GM18907 (cell line): ENCODE data around the gene FXYD3.

Source experiments
- ATAC-seq: cut with Tn5 transposase; IDR thresholded peaks from one replicate; pipeline ENCODE4 v1.9.1; 2021; ENCODE audit warnings: mild to moderate bottlenecking, moderate library complexity; ENCODE audit not compliant: unreplicated experiment

FXYD3 gene

DNA sequence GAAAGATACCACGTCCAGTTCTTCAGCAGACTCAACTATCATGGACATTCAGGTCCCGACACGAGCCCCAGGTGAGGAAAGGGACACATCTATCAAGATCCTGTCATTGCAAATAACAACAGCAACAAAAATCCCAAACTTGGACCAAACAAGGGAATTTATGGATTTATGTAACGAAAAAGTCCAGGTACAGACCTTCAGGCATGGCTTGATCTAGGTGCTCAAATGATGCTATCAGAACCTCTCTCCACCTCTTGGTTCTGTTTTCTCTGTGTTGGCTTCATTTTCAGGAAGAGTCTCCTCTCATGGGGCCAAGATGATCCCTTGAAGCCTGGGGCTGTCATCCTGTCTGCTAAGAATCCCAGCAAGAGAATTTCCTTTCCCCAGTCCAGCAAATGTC, 41.8 kb downstream of the FXYD3 start:
- no peak for ATAC-seq

DNA sequence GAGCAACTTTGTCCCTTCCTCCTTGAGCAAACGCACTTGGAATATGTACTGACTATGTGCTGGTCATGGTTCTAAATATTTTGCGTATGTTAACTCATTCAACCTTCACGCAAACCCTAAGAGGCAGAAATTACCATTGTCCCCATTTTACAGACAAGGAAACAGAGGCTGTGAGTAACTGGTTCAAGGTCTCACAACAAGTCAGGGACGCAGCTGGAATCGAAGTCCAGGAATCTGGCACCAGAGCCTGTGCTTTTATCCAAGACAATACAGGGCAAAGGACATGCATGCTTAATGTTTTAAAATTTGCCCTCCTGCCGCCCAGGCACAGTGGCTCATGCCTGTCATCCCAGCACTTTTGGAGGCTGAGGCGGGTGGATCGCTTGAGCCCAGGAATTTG, 44.0 kb downstream of the FXYD3 start:
- ATAC-seq: no peak

GRCh38 chr19:35160629-35161433, 45.2 kb downstream of the FXYD3 start:
- ATAC-seq: no peak

DNA sequence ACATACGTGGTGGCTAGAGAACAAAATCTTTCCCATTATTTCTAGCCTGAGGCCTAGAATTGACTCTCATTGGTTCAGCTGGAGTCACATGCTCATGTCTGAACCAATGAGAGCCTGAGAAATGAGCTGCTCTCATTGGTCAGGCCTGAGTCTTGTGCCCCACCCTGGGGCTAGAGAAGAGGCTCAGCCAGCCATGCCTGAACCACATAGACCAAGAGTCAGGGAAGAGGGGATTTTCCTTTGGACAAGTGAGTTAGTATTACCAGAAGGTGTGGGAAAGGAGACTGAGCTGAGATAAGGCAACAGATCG, 45.8 kb downstream of the FXYD3 start:
- ATAC-seq: no peak

- no peak for ATAC-seq
Observed at GRCh38 chr19:35162471-35163326, 47.1 kb downstream of the FXYD3 start.

- ATAC-seq: no peak
Observed at GRCh38 chr19:35164418-35164817, 48.8 kb downstream of the FXYD3 start.

- ATAC-seq: no peak
Observed at GRCh38 chr19:35165200-35166058, 49.8 kb downstream of the FXYD3 start.

DNA sequence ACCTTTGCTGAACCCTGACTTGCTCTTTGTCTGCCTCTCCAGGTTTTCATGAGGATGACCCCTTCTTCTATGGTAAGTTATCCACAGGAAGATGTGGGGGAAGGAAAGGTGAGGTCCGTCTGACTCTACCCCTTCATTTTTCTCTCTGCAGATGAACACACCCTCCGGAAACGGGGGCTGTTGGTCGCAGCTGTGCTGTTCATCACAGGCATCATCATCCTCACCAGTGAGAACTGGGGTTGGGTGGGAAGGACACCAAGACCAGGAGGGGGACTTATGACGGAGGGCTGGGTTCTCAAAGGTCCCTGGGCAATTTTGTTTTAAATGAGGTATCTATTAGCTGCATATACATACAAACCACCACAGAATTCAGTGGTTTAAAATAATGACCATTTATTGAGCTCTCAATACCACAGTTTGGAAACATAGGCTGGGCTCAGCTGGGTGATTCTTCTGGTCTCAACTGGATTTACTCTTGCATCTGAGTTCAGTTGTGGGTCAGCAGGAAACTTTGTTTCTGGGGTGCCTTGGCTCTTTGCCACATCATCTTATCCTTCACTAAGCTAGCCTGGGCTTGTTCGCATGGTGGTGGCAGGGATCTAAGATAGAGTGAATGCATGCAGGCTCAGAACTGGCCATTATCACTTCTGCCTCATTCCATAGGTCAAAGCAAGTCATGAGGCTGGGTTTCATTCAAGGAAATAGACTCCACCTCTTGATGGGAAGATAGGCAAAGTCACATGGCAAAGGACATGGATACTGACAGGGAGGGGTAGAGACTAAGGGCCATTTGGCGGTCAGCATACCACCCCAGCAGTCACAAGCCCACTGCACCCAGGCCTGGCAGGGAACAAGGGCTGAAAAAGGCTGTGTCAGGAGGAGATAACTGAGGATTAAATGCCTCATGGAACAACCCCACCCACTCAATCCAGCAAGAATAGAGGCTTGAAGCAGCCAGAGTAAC, 50.8 kb downstream of the FXYD3 start:
- no peak for ATAC-seq

DNA sequence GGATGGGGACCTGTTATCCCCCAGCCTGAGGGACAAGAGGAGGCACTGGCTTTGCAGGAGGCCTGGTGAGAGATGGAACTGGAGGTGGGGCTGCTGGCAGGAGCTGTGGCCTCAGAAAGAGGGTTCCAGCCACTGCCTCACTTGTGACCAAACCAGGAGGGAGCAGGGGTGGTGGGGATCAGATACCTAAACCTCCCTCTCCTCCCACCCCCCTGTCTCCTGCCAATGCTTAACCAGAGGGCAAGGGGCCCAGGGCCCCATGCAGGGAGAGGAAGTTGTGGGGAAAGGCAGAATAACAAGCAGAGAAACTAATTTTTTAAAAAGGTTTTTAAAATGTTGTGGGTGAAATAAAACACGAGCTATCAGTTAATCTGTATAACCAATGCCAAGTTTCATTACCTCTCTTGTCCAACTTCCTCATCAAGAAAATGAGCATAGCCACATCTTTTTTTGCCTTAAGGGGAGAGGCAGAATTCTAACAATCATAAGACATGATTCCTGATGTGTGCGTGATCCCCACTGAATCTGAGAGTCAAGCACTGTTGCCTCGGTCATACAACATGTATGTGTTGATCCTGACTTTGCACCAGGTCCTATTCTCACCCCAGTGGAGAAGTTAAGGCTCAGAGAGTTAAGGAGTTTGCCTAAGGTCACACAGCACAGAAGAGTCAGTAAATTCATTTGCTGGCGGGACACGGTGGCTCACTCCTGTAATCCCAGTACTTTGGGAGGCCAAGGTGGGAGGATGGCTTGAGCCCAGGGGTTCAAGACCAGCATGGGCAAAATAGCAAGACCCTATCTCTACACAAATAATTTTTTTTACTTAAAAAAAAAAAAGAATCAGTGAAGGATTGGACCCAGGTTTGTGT, 51.9 kb downstream of the FXYD3 start:
- ATAC-seq: no peak

- ATAC-seq: no peak
Observed at GRCh38 chr19:35168196-35168595, 52.6 kb downstream of the FXYD3 start.

DNA sequence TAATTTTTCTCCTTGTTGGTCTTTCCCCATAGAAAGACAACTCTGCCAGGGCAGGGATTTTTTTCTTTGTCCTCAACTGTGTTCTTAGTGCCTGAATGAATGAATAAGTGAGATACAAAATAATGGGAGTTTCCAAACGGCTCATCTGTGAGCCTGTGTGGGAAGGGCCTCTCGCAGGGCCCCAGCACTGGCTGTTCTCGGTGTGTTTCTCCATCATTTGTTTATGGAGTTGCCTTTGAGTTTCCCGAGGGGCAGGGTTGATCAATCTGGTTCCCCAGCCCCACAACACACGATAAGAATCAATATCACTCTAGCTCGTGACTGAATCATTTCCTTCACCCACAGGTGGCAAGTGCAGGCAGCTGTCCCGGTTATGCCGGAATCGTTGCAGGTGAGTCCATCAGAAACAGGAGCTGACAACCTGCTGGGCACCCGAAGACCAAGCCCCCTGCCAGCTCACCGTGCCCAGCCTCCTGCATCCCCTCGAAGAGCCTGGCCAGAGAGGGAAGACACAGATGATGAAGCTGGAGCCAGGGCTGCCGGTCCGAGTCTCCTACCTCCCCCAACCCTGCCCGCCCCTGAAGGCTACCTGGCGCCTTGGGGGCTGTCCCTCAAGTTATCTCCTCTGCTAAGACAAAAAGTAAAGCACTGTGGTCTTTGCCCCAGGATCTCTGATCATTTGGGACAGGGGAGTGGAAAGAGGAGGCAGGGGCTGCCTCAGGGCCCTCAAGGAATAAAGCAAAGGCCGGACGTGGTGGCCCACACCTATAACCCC, 53.8 kb downstream of the FXYD3 start:
- no peak for ATAC-seq

GRCh38 chr19:35170359-35171061, 54.9 kb downstream of the FXYD3 start:
- ATAC-seq: no peak

DNA sequence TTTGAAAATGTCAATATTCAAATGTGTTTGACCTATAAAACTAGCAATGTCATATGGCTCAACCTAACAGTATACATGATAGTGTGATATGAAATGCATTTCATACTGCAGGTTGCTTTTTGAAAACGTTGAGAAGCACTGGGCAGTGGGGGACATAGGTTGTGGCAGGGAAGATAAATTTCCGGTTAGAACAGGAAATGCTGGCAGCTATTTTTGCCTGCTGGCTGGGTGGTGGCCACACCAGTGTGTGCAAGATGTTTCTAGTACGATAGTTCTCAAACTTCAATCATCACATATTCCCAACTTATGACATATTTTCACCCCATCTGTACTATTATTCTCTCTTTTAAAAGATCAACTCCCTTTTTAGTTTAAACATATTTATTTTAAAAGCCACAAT, 56.1 kb downstream of the FXYD3 start:
- no peak for ATAC-seq
